Measurements from ENCODE around the gene MUC13.

DNA sequence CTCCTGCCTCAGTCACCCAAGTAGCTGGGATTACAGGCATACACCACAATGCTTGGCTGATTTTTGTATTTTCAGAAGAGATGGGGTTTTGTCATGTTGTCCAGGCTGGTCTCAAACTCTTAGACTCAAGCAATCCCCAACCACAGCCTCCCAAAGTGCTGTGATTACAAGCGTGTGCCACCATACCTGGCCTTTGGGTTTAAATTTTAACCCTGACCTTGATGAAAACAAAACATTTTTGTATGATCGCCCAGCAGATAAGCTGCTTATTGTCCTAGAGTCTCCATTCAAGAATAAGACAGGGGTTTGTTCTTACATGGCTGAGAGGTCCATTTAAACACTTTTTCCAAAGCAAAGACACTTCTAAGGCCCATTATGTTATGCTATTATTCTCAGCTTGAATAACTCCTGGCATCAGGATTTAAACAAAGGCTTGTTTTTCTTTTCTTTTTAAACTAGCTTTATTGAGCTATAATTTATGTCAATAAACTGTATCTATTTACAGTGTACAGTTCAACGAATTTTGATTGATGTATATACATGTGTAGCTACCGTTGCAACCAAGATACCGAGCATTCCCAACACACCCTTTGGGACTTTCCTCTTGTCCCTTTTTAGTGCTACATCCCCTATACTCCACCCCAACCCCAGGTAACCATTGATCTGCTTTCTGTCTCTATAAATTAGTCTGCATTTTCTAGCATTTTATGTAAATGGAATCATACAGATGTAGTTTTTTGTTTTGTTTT lies 1.4 kb upstream of the MUC13 start:
- no peak for TF ChIP-seq CTCF (IDR thresholded peaks at IDR 0.05)
- TF ChIP-seq POLR2A (IDR thresholded peaks at IDR 0.05) = no peak

Measured in body of pancreas (tissue), 4 donors.